Right atrium auricular region (tissue), 2 donors: Measurements from ENCODE around the gene RAB17. TPM values are rescaled to one million over a fixed set of nuclear protein-coding genes. Genes with fewer than 3 reads are reported as not detected.

Source experiments
- DNase-seq: peaks from one replicate; pipeline ENCODE4 v3.0.0-alpha.2; 2019; ENCODE audit warnings: low spot score
- H3K27ac ChIP-seq, 2 donors: fragments of 200-600 bp; sonication (generic); 1 replicate in 1 of 2; 2 replicates in 1 of 2; pipeline ENCODE4 v1.5.1; 2016 to 2019
- H3K27me3 ChIP-seq, 2 donors: fragments of 200-600 bp; sonication (generic); one replicate each; pipeline versions ENCODE4 v1.5.1 to v1.6.0; 2017 to 2019
- H3K36me3 ChIP-seq: fragments of 200-600 bp; sonication (generic); one replicate; pipeline ENCODE4 v1.5.1; 2016
- H3K4me1 ChIP-seq, 2 donors: fragments of 200-600 bp; sonication (generic); one replicate each; pipeline versions ENCODE4 v1.5.1 to v1.6.0; 2017 to 2019
- H3K4me3 ChIP-seq, 2 donors: fragments of 200-600 bp; sonication (generic); 1 replicate in 1 of 2; 2 replicates in 1 of 2; pipeline ENCODE4 v1.5.1; 2017 to 2019; ENCODE audit warnings: mild to moderate bottlenecking in 1 of 2, moderate library complexity in 1 of 2
- H3K9me3 ChIP-seq, 2 donors: fragments of 200-600 bp; sonication (generic); one replicate each; pipeline ENCODE4 v1.5.1; 2019
- CTCF ChIP-seq, 2 donors: fragments of 200-600 bp; sonication (generic); IDR thresholded peaks; one replicate each; pipeline ENCODE4 v1.5.1; 2019; ENCODE audit warnings: antibody characterized with exemption in 2 of 2
- total RNA-seq, 2 donors: library from RNA; depleted of rRNA; stranded (reverse); fragments of >200 nt; gene quantifications; one replicate each; pipeline ENCODE4 v1.1.0, GENCODE V29; 2016

Gene RAB17
- total RNA-seq, 2 donors from 2014 or later = 1.0 to 4.5 TPM

GRCh38 chr2:237617587-237617982, 27.1 kb upstream of the RAB17 start:
- H3K4me1 ChIP-seq = peaks cover 0 to 44% of the 10 kb centered on the region in 2 donors
- TF ChIP-seq CTCF (IDR thresholded peaks at IDR 0.05) = no peak

GRCh38 chr2:237616734-237617586, 26.4 kb upstream of the RAB17 start:
- no peak overlapping the region for H3K4me3 ChIP-seq
- no peak for TF ChIP-seq CTCF (IDR thresholded peaks at IDR 0.05)
- no peaks in the 10 kb centered on the region for H3K27me3 ChIP-seq
- H3K27ac ChIP-seq = peak overlapping the region; percentile 66 to 84
- no peak for DNase-seq
- H3K9me3 ChIP-seq = no peaks in the 10 kb centered on the region
- H3K4me1 ChIP-seq = peaks cover 0 to 39% of the 10 kb centered on the region in 2 donors
- no peaks in the 10 kb centered on the region for H3K36me3 ChIP-seq

More at GRCh38 chr2:237617587-237617982, 27.1 kb upstream of the RAB17 start:
- Histone ChIP-seq H3K9me3 (no peaks in the 10 kb centered on the region), H3K27ac (peak overlapping the region; percentile 66 to 84), H3K27me3 (no peaks in the 10 kb centered on the region), H3K36me3 (no peaks in the 10 kb centered on the region), H3K4me3 (no peak overlapping the region)
- DNase-seq = no peak

- Histone ChIP-seq H3K9me3 (no peaks in the 10 kb centered on the region), H3K4me1 (peaks cover 0 to 36% of the 10 kb centered on the region in 2 donors), H3K36me3 (no peaks in the 10 kb centered on the region), H3K27ac (peak overlapping the region; percentile 66 to 84), H3K4me3 (no peak overlapping the region), H3K27me3 (no peaks in the 10 kb centered on the region)
- no peak for TF ChIP-seq CTCF (IDR thresholded peaks at IDR 0.05)
- no peak for DNase-seq
Measured at GRCh38 chr2:237616373-237616733, 25.8 kb upstream of the RAB17 start.

GRCh38 chr2:237615631-237616249, 25.2 kb upstream of the RAB17 start:
- no peak for DNase-seq
- peak overlapping the region; percentile 66 to 84 for H3K27ac ChIP-seq
- no peak overlapping the region for H3K4me3 ChIP-seq
- H3K36me3 ChIP-seq = no peaks in the 10 kb centered on the region
- TF ChIP-seq CTCF (IDR thresholded peaks at IDR 0.05) = no peak
- H3K27me3 ChIP-seq = no peaks in the 10 kb centered on the region
- no peaks in the 10 kb centered on the region for H3K9me3 ChIP-seq
- H3K4me1 ChIP-seq = peaks cover 0 to 36% of the 10 kb centered on the region in 2 donors

GRCh38 chr2:237614151-237614720, 23.7 kb upstream of the RAB17 start:
- Histone ChIP-seq H3K27me3 (no peaks in the 10 kb centered on the region), H3K27ac (no peak overlapping the region), H3K4me1 (peaks cover 0 to 36% of the 10 kb centered on the region in 2 donors), H3K36me3 (no peaks in the 10 kb centered on the region), H3K4me3 (no peak overlapping the region), H3K9me3 (no peaks in the 10 kb centered on the region)
- TF ChIP-seq CTCF (IDR thresholded peaks at IDR 0.05) = no peak
- no peak for DNase-seq
